Right lobe of liver (tissue), 6 donors: ENCODE results near the gene GAB4. TPM values are rescaled to one million over a fixed set of nuclear protein-coding genes. Genes with fewer than 3 reads are reported as not detected.
A peak's percentile ranks its signal among the peaks of the same experiment; 100 is the strongest.

Experiments
- ATAC-seq, 4 donors: fragments of 200-7000 bp; cut with Tn5 transposase; one replicate each; pipeline ENCODE4 v1.9.1; 2020; ENCODE audit warnings: mild to moderate bottlenecking in 4 of 4, moderate library complexity in 4 of 4
- DNase-seq, 3 donors: peaks; one replicate each; pipeline ENCODE4 v3.0.0-alpha.2; 2020
- H3K27ac ChIP-seq, 3 donors: fragments of 200-600 bp; one replicate each; pipeline ENCODE4 v1.8.0; 2022
- H3K27me3 ChIP-seq, 2 donors: fragments of 200-600 bp; one replicate each; pipeline ENCODE4 v1.8.0; 2022
- H3K36me3 ChIP-seq, 4 donors: fragments of 200-600 bp; sonication (generic) in 1 of 4; one replicate each; pipeline versions ENCODE4 v1.5.1 to v1.8.0; 2017 to 2022; ENCODE audit warnings: control low read depth in 1 of 4
- H3K4me1 ChIP-seq, 4 donors: fragments of 200-600 bp; sonication (generic) in 1 of 4; one replicate each; pipeline versions ENCODE4 v1.5.1 to v1.8.0; 2017 to 2022; ENCODE audit warnings: control low read depth in 1 of 4
- H3K4me3 ChIP-seq, 3 donors: fragments of 200-600 bp; one replicate each; pipeline ENCODE4 v1.8.0; 2022
- H3K9me3 ChIP-seq, 4 donors: fragments of 200-600 bp; sonication (generic) in 1 of 4; one replicate each; pipeline versions ENCODE4 v1.5.1 to v1.8.0; 2017 to 2022; ENCODE audit warnings: control low read depth in 1 of 4
- POLR2A ChIP-seq: fragments of 450-650 bp; IDR thresholded peaks from one replicate; pipeline ENCODE4 v1.6.1; 2017; ENCODE audit warnings: antibody characterized with exemption, mild to moderate bottlenecking
- WGBS: methylation state at CpG from one replicate; pipeline ENCODE4 v1.1.6; 2018; ENCODE audit warnings: low coverage, low lambda C conversion rate; ENCODE audit not compliant: insufficient coverage; ENCODE audit errors: missing lambda C conversion rate; 5-methylcytosine and 5-hydroxymethylcytosine counted together
- intact Hi-C, 2 donors: fragments of 100-400 bp; cut with DNase I; formaldehyde crosslinking; loops; one replicate each; pipeline versions ENCODE4 v1.11.2 to v1.14.1; 2022
- total RNA-seq, 6 experiments: library from RNA; depleted of rRNA in 2 of 6; stranded (reverse); fragments of >200 nt in 2 of 6; fragmentation: NEBNext Ultra II Directional in 3 of 6; extraction: Animal tissue kit (Norgen Biotek cat#: 25700) in 3 of 6; gene quantifications; one replicate each; pipeline versions ENCODE4 v1.1.0 to v1.2.4, GENCODE V29; 2016 to 2023
- TF ChIP-seq, protein P1 (sequence below), 4 donors: fragments of 200-600 bp in 3 of 4; fragments of 450-650 bp in 1 of 4; IDR thresholded peaks; one replicate each; pipeline versions ENCODE4 v1.5.1 to v1.8.0; 2016 to 2022; ENCODE audit warnings: antibody characterized with exemption in 4 of 4, mild to moderate bottlenecking in 2 of 4
- donor health status: DM: no; HTN: yes; CAD: no.
- donor health status: DM: no; HTN: no; CAD: no.
- donor health status: DM: no; HTN: no; CAD: no.
- donor health status: DM: no; HTN: yes; CAD: no.
- donor health status: DM: no; HTN: yes; CAD: no.

The GAB4 gene
- total RNA-seq, 6 experiments from 2014 or later = not detected

DNA sequence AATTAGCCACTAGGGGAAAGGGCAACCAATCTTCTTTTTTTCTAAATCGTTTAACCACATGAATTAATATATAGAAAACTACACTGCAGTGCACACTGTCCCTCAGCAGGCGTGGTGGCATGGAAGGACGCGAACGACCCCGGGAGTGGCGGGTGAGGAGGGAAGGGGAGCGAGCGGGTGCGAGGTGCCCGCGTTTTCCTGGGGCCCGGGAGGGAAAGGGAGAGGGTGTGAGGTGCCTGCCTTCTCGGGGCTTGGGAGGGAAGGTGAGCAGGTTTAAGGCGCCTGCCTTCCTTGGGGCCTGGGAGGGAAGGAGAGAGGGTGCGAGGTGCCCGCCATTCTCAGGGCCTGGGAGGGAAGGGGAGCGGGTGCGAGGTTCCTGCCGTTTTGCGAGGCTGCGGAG lies 765 bp downstream of the GAB4 start:
- TF ChIP-seq, protein P1, sequence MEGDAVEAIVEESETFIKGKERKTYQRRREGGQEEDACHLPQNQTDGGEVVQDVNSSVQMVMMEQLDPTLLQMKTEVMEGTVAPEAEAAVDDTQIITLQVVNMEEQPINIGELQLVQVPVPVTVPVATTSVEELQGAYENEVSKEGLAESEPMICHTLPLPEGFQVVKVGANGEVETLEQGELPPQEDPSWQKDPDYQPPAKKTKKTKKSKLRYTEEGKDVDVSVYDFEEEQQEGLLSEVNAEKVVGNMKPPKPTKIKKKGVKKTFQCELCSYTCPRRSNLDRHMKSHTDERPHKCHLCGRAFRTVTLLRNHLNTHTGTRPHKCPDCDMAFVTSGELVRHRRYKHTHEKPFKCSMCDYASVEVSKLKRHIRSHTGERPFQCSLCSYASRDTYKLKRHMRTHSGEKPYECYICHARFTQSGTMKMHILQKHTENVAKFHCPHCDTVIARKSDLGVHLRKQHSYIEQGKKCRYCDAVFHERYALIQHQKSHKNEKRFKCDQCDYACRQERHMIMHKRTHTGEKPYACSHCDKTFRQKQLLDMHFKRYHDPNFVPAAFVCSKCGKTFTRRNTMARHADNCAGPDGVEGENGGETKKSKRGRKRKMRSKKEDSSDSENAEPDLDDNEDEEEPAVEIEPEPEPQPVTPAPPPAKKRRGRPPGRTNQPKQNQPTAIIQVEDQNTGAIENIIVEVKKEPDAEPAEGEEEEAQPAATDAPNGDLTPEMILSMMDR (IDR thresholded peaks at IDR 0.05) = no peak
- no peak for TF ChIP-seq POLR2A
- Histone ChIP-seq H3K36me3 (no peaks in the 10 kb centered on the region), H3K9me3 (no peaks in the 10 kb centered on the region), H3K4me3 (no peak overlapping the region), H3K27ac (no peak overlapping the region), H3K4me1 (no peaks in the 10 kb centered on the region), H3K27me3 (no peaks in the 10 kb centered on the region)
- intact Hi-C loops = no loop called here
- 6% methylated on average over 12 of the region's 22 CpGs for WGBS
- DNase-seq (no peak), ATAC-seq (no peak)

DNA sequence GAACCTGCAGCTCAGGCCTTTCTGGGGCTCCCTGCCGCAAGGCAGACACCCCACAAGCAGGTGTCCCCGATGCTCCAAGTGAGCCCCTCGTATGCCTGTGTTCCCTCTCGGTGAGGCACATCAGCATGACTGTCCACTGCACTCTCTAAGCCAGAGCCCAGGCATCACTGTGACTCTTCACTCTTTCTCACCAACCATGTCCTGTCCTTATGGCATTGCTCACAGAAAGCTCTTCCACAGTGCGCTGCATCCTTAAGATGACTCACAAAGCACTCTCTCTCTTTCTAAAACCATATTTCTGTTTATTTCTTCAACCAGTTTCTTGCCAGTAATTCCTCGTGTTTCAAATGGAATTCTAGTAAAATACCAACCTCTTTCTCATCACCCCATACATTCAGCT lies 18.1 kb downstream of the GAB4 start:
- DNase-seq (no peak), ATAC-seq (no peak)
- Histone ChIP-seq H3K4me3 (no peak overlapping the region), H3K4me1 (no peaks in the 10 kb centered on the region), H3K27ac (no peak overlapping the region), H3K36me3 (no peaks in the 10 kb centered on the region), H3K9me3 (no peaks in the 10 kb centered on the region), H3K27me3 (no peaks in the 10 kb centered on the region)
- 56% methylated on average over 6 of the region's 6 CpGs for WGBS
- no peak for TF ChIP-seq POLR2A
- TF ChIP-seq, protein P1 (IDR thresholded peaks at IDR 0.05) = no peak
- intact Hi-C loops = no loop called here

DNA sequence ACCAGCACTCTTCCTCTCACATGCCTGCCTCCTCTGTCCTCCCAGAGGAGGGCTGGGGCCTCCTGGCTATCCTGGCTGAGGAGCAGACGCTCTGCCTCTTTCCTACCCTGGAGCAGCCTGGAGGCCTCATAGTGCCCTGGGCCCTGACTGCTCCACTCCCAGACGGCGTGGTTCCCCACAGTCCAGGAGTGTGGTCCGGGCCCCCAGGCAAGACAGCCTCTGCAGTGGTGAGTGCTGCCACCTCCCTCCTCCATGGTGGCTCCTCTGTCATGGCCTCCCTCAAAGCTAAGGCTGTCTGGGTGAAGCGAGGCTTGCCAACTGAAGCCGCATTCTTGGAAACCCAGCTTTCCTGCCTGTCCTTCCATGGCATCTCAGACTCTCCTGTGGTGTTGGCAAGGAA lies 19.8 kb downstream of the GAB4 start:
- no peaks in the 10 kb centered on the region for H3K27me3 ChIP-seq
- ATAC-seq (peak in 2 of 4 donors; percentile 18 to 40), DNase-seq (no peak)
- WGBS = 100% methylated on average over 2 of the region's 6 CpGs
- no peaks in the 10 kb centered on the region for H3K4me1 ChIP-seq
- H3K36me3 ChIP-seq = no peaks in the 10 kb centered on the region
- intact Hi-C loops = no loop called here
- no peak overlapping the region for H3K4me3 ChIP-seq
- TF ChIP-seq, protein P1 (IDR thresholded peaks at IDR 0.05) = no peak
- no peak for TF ChIP-seq POLR2A
- H3K27ac ChIP-seq = no peak overlapping the region
- H3K9me3 ChIP-seq = no peaks in the 10 kb centered on the region

DNA sequence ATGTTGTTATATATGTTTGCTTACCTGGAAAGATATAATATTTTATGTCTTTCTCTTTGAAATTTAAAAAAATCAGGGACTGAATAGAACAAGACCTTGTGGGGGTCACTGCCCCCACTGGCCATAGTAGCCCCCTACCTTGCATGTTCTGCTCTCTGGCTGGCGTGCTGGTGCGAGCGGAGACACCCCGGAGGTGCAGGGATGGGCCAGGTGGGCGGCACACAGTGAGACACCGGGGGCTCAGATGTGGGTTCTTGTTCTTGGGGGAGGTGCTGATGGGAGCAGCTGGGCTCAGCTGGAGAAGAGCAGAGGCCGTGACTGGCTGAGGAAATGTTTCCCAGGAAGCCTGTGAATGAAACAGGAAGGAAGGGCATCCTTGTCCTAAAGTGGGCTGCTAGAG lies 20.2 kb downstream of the GAB4 start:
- WGBS = 83% methylated on average over 6 of the region's 7 CpGs
- DNase-seq (no peak), ATAC-seq (no peak)
- no peak for TF ChIP-seq POLR2A
- TF ChIP-seq, protein P1 (IDR thresholded peaks at IDR 0.05) = no peak
- Histone ChIP-seq H3K36me3 (no peaks in the 10 kb centered on the region), H3K27me3 (no peaks in the 10 kb centered on the region), H3K9me3 (no peaks in the 10 kb centered on the region), H3K4me3 (no peak overlapping the region), H3K27ac (no peak overlapping the region), H3K4me1 (no peaks in the 10 kb centered on the region)
- intact Hi-C loops = no loop called here
